GM12874 (cell line): ENCODE results near the gene SAMD4B.

Source experiments
- CTCF ChIP-seq: IDR thresholded peaks from 2 replicates; pipeline ENCODE4 v1.5.1; 2011; ENCODE audit warnings: low read depth, mild to moderate bottlenecking, control low read depth, low read length, moderate library complexity; ENCODE audit not compliant: insufficient read depth

SAMD4B gene

GRCh38 chr19:39380521-39381502 is 38.6 kb downstream of the SAMD4B start:
- TF ChIP-seq CTCF = no peak

- TF ChIP-seq CTCF = no peak
Measured at GRCh38 chr19:39381910-39382611, 39.8 kb downstream of the SAMD4B start.

GRCh38 chr19:39382991-39383828 is 41.0 kb downstream of the SAMD4B start:
- no peak for TF ChIP-seq CTCF

- no peak for TF ChIP-seq CTCF
Measured at GRCh38 chr19:39384839-39385568, 42.8 kb downstream of the SAMD4B start.

- TF ChIP-seq CTCF = no peak
Measured at GRCh38 chr19:39385629-39386411, 43.6 kb downstream of the SAMD4B start.

- TF ChIP-seq CTCF = no peak
Measured at GRCh38 chr19:39386557-39386956, 44.3 kb downstream of the SAMD4B start.
